ENCODE measurements around the gene INTS11. TPM values are rescaled to one million over a fixed set of nuclear protein-coding genes. Genes with fewer than 3 reads are reported as not detected.

The INTS11 gene
- polyA plus RNA-seq, 10 donors, result 60.2 to 107 (median 73.9) TPM

- peak; percentile 87 to 95 (median 90) for DNase-seq
These were observed 34.2 kb upstream of the INTS11 start, which contains the start of gene MXRA8 for GRCh38 chr1:1358433-1359271. Gene MXRA8 (minus strand): TSS chr1:1358555. CDS start chr1:1358504, 51 bp downstream.

GRCh38 chr1:1357871-1358432 lies 33.5 kb upstream of the INTS11 start:
- peak in 1 of 3 donors; percentile 62 for DNase-seq

- DNase-seq, result no peak
These were observed 32.4 kb upstream of the INTS11 start for GRCh38 chr1:1356796-1357401.

DNA sequence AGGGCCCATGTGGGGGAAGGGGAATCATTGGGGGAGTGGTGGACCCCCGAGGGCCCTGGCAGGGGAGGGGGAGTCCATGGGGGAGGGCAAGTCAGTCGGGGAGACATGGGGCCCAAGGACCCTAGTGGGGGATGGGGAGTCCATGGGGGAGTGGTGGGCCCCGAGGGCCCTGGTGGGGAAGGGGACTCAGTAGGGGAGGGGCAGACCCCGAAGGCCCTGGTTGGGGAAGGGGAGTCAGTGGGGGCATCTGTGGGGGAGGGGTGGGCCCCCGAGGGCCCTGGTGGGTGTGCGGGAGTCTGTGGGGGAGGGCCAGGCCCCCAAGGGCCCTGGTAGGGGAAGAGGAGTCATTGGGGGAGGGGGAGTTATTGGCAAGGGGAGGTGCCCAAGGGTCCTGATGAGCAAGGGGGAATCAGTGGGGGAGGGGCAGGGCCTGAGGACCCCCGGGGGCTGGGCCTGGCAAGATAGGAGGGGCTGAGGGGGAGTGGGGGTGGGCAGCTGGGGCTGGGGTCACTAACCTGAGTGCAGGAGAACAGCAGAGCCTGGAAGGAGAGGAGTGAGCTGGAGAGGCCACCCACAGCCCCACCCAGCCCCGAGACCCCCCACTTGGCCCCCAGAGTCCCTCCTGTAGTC lies 31.8 kb upstream of the INTS11 start:
- DNase-seq, result no peak

GRCh38 chr1:1355416-1355815 lies 31.0 kb upstream of the INTS11 start:
- no peak for DNase-seq

GRCh38 chr1:1354271-1355247 lies 30.1 kb upstream of the INTS11 start:
- DNase-seq, result no peak

GRCh38 chr1:1353389-1354151 lies 29.1 kb upstream of the INTS11 start:
- DNase-seq, result no peak

DNA sequence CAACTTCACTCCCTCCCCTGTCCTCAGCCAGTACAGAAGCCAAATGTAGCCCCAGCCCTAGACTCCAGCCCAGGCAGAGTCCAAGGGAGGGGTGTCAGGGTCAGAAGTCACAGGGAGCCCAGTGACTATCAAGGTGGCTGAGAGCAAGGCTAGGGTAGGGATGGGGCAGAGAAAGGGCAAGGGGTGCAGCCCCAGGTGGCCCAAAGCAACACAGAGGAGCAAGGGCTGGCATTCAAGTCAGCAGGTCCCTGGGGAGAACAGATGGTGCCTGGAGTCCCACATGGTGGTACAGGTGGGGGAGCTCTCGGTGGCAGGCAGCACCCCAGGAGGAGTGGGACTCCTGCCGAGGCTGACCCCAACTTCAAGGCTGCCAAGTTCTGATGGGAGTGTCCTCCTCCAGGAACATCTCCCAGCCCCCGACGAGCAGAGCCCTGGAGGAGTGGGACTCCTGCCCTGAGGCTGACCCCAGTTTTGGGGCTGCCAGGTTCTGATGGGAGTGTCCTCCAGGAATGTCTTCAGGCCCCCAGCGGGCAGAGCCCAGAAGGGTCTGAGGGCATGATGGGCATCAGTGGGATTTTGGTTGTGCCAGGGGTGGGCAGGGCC lies 28.4 kb upstream of the INTS11 start:
- DNase-seq, result no peak

DNA sequence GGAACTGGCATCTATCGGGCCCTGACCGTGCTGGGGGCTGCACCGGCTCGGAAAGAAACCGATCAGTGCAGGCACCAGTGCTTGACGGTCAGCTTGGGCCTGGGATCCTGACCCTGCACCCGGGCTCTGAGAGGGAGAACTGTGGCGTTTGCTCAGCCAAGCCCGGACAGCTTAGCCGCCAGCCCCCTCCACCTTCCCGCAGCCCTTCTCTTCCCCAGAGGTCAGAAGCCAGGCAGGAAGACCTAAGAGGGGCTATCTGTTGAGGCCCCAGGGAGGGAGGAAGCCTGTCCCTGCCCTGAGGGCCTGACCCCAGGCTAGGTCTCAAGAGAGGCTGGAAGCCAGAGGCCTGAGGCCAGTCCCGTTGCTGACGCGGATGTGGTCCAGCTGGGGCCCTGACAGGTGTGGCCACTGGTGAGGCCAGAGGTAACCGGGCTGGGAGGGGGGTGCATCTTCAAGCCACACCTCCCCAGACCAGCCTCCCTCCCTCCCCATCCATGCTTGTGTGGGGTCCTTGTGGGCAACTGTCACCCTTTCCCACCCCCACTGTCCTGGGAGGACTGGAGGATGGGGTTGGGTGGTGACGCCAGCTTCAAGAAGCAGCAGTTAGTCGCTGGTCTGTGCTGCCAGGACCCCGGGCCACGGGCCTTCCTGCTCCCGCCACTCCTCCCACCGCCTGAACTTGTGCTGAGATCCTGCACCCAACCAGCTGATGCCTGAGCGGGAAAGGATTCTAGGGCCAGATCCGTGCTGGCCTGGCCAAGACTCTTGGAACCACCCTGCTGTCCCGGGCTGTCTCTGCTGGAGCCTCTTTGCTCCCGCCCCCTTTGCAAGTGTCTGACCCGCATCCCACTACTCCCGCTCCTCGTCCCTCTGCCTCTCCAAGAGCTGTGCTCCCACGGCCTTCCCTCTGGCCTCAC lies 27.3 kb upstream of the INTS11 start:
- peak in 2 of 3 donors; percentile 71 to 87 for DNase-seq

DNA sequence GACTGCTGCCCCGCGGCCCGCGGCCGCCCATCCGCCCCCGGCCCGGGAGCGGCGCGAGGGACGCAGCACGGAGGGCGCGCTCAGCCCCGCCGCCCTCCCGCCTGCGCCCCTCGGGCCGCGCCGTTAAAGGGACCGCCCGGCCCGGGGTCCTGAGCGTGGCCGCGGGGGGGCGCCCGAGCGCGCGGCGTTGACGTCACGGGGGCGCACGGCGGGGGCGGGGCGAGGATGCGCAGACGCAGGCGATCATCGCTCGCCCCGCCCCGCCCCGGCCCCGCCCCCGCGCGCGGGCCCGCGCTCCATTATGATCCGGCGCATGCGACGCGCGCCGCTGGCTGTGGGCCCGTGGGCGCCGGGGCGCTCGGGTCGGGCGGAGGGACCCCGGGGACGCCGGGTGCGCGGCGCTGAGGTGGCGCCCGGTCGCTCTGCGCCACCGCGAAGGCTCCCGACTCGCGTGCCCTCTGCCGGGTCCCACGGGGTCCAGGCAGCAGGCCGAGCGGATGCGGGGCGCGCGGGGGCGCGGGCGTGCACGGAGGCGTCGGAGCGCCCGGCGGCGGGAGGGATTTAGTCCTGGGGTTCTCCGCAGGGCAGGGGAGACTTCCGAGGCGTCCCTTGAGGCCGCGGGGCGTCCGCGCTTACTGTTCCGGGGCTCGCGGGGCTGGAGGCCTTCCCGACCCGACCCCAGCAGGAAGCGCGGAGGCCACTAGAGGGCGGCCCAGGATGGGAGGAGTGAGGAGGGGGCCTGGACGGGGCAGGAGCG lies 25.0 kb upstream of the INTS11 start, which contains the start of gene DVL1:
Gene DVL1 (minus strand): TSS at position 163 of the 757 bp plus-strand sequence. CDS start 353 bp downstream, outside the sequence.
- peak; percentile 64 to 91 (median 77) for DNase-seq

- DNase-seq, result peak in 1 of 3 donors; percentile 58
These were observed 24.2 kb upstream of the INTS11 start for GRCh38 chr1:1348420-1349255.

DNA sequence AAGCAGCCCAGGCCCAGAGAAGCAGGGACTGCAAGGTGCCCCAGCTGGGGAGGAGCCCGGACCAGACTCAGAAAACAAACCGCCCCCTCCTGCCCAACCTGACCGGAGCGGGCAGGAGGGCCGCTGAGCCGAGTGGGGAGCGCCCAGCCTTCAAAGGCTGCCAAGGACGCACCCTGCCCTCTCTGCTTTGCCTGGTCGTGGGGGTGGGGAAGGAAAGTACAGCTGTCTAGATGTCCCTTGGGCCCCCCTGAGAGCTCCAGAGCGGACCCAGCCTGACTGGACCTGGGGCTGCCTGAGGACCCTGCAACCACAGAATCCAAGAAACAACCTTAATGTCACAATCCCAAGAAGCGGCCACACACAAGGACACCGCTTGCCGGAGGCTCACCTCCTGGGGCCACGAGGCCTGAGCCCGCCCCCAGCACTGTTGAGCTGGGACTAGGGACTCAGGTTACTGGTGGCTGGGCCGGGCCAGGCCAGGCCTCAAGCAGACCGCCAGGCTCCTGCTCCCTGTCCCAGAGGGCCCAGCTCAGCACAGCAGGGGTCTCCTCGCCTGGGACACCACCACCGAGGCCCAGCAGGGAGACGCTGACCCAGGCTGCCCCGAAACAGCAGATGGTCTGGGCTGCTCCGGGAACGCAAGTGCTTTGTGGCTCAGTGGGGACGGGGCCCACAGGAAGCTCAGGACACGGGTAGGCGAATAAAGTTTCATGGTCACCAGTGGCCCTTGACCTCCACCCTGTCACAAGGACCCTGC lies 23.4 kb upstream of the INTS11 start:
- peak in 1 of 3 donors; percentile 39 for DNase-seq

- DNase-seq, result no peak
These were observed 22.7 kb upstream of the INTS11 start for GRCh38 chr1:1347026-1347595.

DNA sequence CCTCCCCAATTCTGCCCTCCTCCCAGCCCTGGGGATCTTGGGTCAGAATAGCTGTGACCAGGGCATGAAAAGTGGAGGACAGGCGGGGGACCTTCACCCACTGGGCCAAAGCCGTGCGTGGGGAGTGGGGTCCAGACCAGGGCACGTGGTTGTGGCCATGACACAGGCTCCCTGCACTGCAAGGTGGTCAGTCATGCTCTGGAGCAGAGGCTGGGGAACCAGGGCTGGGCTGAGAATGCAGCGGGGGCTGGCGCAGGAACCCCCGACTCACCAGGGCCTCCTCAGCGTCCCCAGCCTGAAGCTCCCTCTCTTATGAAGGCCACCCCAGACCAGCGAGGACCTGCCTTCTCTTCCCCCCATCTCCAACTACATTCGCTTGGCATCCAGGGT lies 22.0 kb upstream of the INTS11 start:
- DNase-seq, result no peak

- DNase-seq, result no peak
These were observed 21.5 kb upstream of the INTS11 start for GRCh38 chr1:1345860-1346500.
